T-helper 22 cell (primary cell): ENCODE measurements around the gene SORL1.
A peak's percentile ranks its signal among the peaks of the same experiment; 100 is the strongest.

Source experiments
- DNase-seq: peaks from one replicate; pipeline ENCODE4 v3.0.0-alpha.2; 2020; ENCODE audit warnings: low read depth

The SORL1 gene

GRCh38 chr11:121474680-121475079 lies 22.6 kb downstream of the SORL1 start:
- DNase-seq: no peak

- no peak for DNase-seq
Measured at GRCh38 chr11:121476379-121477032, 24.4 kb downstream of the SORL1 start.

GRCh38 chr11:121478226-121478894 lies 26.2 kb downstream of the SORL1 start:
- DNase-seq: no peak

- no peak for DNase-seq
Measured at GRCh38 chr11:121478895-121479697, 27.0 kb downstream of the SORL1 start.

- no peak for DNase-seq
Measured at GRCh38 chr11:121479698-121480238, 27.7 kb downstream of the SORL1 start.

GRCh38 chr11:121481484-121482230 lies 29.5 kb downstream of the SORL1 start:
- DNase-seq: peak; percentile 63

- DNase-seq: peak; percentile 61
Measured at GRCh38 chr11:121482231-121483129, 30.4 kb downstream of the SORL1 start.

- DNase-seq: no peak
Measured at GRCh38 chr11:121483805-121484480, 31.8 kb downstream of the SORL1 start.

GRCh38 chr11:121485216-121485615 lies 33.1 kb downstream of the SORL1 start:
- no peak for DNase-seq

GRCh38 chr11:121486054-121486453 lies 33.9 kb downstream of the SORL1 start:
- no peak for DNase-seq

- DNase-seq: no peak
Measured at GRCh38 chr11:121487191-121487590, 35.1 kb downstream of the SORL1 start.

- no peak for DNase-seq
Measured at GRCh38 chr11:121488170-121488569, 36.1 kb downstream of the SORL1 start.

- no peak for DNase-seq
Measured at GRCh38 chr11:121488641-121489040, 36.5 kb downstream of the SORL1 start.

- DNase-seq: no peak
Measured at GRCh38 chr11:121489823-121490222, 37.7 kb downstream of the SORL1 start.

GRCh38 chr11:121494355-121495099 lies 42.4 kb downstream of the SORL1 start:
- no peak for DNase-seq

- no peak for DNase-seq
Measured at GRCh38 chr11:121497176-121497998, 45.3 kb downstream of the SORL1 start.

- DNase-seq: no peak
Measured at GRCh38 chr11:121499405-121499804, 47.3 kb downstream of the SORL1 start.

- DNase-seq: no peak
Measured at GRCh38 chr11:121500275-121500674, 48.2 kb downstream of the SORL1 start.

GRCh38 chr11:121500717-121501116 lies 48.6 kb downstream of the SORL1 start:
- no peak for DNase-seq
